Astrocyte (in vitro differentiated cells and primary cell): ENCODE results near the gene NBL1. TPM values are rescaled to one million over a fixed set of nuclear protein-coding genes. Genes with fewer than 3 reads are reported as not detected.

ENCODE experiments used
- DNase-seq: peaks from one replicate; pipeline ENCODE4 v3.0.0-alpha.2; 2010; ENCODE audit warnings: low read depth
- FAIRE-seq: peaks from 2 replicates; lab custom pipeline; 2011; peaks lifted over from hg19 to GRCh38; lab: Jason Lieb, UNC
- H2AFZ ChIP-seq: 2 replicates; pipeline ENCODE4 v1.6.0; 2012; ENCODE audit warnings: low read depth, low read length, inconsistent platforms
- H3K27ac ChIP-seq: 2 replicates; pipeline ENCODE4 v1.5.1; 2011; ENCODE audit warnings: low read depth, low read length, inconsistent platforms
- H3K27me3 ChIP-seq: 2 replicates; pipeline ENCODE4 v1.6.0; 2011; ENCODE audit warnings: low read length, inconsistent platforms; ENCODE audit not compliant: insufficient read depth
- H3K36me3 ChIP-seq: 2 replicates; pipeline ENCODE4 v1.5.1; 2011; ENCODE audit warnings: low read length, inconsistent platforms; ENCODE audit not compliant: insufficient read depth
- H3K4me1 ChIP-seq: 2 replicates; pipeline ENCODE4 v1.5.1; 2011; ENCODE audit warnings: low read length, inconsistent platforms; ENCODE audit not compliant: insufficient read depth
- H3K4me2 ChIP-seq: 2 replicates; pipeline ENCODE4 v1.6.0; 2012; ENCODE audit warnings: low read length, inconsistent platforms
- H3K4me3 ChIP-seq: 2 replicates; pipeline ENCODE4 v1.5.1; 2011; ENCODE audit warnings: low read depth, mild to moderate bottlenecking, low read length, inconsistent platforms; ENCODE audit not compliant: insufficient read depth
- H3K79me2 ChIP-seq: 2 replicates; pipeline ENCODE4 v1.6.0; 2012; ENCODE audit warnings: mild to moderate bottlenecking, low read length, inconsistent platforms; ENCODE audit not compliant: insufficient read depth
- H3K9ac ChIP-seq: 2 replicates; pipeline ENCODE4 v1.6.0; 2012; ENCODE audit warnings: mild to moderate bottlenecking, low read length, inconsistent platforms
- H3K9me3 ChIP-seq: 2 replicates; pipeline ENCODE4 v1.5.1; 2012; ENCODE audit warnings: low read depth, mild to moderate bottlenecking, low read length, inconsistent platforms; ENCODE audit not compliant: insufficient read depth
- H4K20me1 ChIP-seq: 2 replicates; pipeline ENCODE4 v1.6.0; 2012; ENCODE audit warnings: low read length, inconsistent platforms; ENCODE audit not compliant: insufficient read depth
- H3K27ac Mint-ChIP-seq: one replicate; pipeline ENCODE4 v1.8.0; 2021; ENCODE audit warnings: mild to moderate bottlenecking, mixed read lengths; ENCODE audit not compliant: unreplicated experiment
- H3K27me3 Mint-ChIP-seq: one replicate; pipeline ENCODE4 v1.8.0; 2021; ENCODE audit warnings: low read depth, mixed read lengths; ENCODE audit not compliant: unreplicated experiment
- H3K36me3 Mint-ChIP-seq: one replicate; pipeline ENCODE4 v1.8.0; 2021; ENCODE audit warnings: low read depth, mixed read lengths; ENCODE audit not compliant: unreplicated experiment
- H3K4me1 Mint-ChIP-seq: one replicate; pipeline ENCODE4 v1.8.0; 2021; ENCODE audit warnings: low read depth, mixed read lengths; ENCODE audit not compliant: unreplicated experiment
- H3K4me3 Mint-ChIP-seq: one replicate; pipeline ENCODE4 v1.8.0; 2021; ENCODE audit warnings: mild to moderate bottlenecking, moderate library complexity, mixed read lengths; ENCODE audit not compliant: unreplicated experiment
- H3K9me3 Mint-ChIP-seq: one replicate; pipeline ENCODE4 v1.8.0; 2021; ENCODE audit warnings: mild to moderate bottlenecking, mixed read lengths; ENCODE audit not compliant: unreplicated experiment
- CTCF ChIP-seq: IDR thresholded peaks from 2 replicates; pipeline ENCODE4 v1.5.1; 2011; ENCODE audit warnings: low read depth, mild to moderate bottlenecking, inconsistent platforms, low read length, moderate library complexity; ENCODE audit not compliant: insufficient read depth
- EZH2 ChIP-seq: IDR thresholded peaks from 2 replicates; pipeline ENCODE4 v1.6.1; 2012; ENCODE audit warnings: mild to moderate bottlenecking, low read length, inconsistent platforms; ENCODE audit not compliant: insufficient read depth
- total RNA-seq: library from RNA; stranded (reverse); gene quantifications from 2 replicates; pipeline ENCODE4 v1.2.1, GENCODE V29; 2021

Gene NBL1
- total RNA-seq, 1 donor from 2014 or later, result 58.3 TPM

- no peak overlapping the region for H2AFZ ChIP-seq
- no peak overlapping the region for H3K9ac ChIP-seq
- peaks cover 61% of the 10 kb centered on the region for H4K20me1 ChIP-seq
- H3K36me3 Mint-ChIP-seq, result peaks cover 7% of the 10 kb centered on the region
- TF ChIP-seq EZH2 (no peak), CTCF (no peak)
- FAIRE-seq (no peak), DNase-seq (no peak)
- peaks cover 9% of the 10 kb centered on the region for H3K4me1 Mint-ChIP-seq
- H3K4me3 ChIP-seq, result no peak overlapping the region
- no peak overlapping the region for H3K27ac ChIP-seq
- H3K4me1 ChIP-seq, result no peaks in the 10 kb centered on the region
- peaks cover 4% of the 10 kb centered on the region for H3K36me3 ChIP-seq
- H3K4me3 Mint-ChIP-seq, result no peak overlapping the region
- no peaks in the 10 kb centered on the region for H3K9me3 ChIP-seq
- H3K27me3 Mint-ChIP-seq, result no peaks in the 10 kb centered on the region
- peaks cover 60% of the 10 kb centered on the region for H3K79me2 ChIP-seq
- H3K4me2 ChIP-seq, result no peak overlapping the region
- H3K27me3 ChIP-seq, result no peaks in the 10 kb centered on the region
- H3K9me3 Mint-ChIP-seq, result no peaks in the 10 kb centered on the region
- no peak overlapping the region for H3K27ac Mint-ChIP-seq
Observed at GRCh38 chr1:19613171-19613703, 30.9 kb upstream of the NBL1 start.

GRCh38 chr1:19615438-19615837 lies 28.7 kb upstream of the NBL1 start:
- H3K27ac Mint-ChIP-seq, result no peak overlapping the region
- peaks cover 62% of the 10 kb centered on the region for H3K79me2 ChIP-seq

More at GRCh38 chr1:19615438-19615837, 28.7 kb upstream of the NBL1 start:
- Histone ChIP-seq H2AFZ (no peak overlapping the region), H3K4me3 (no peak overlapping the region), H3K9ac (no peak overlapping the region), H3K4me2 (no peak overlapping the region), H3K36me3 (peaks cover 4% of the 10 kb centered on the region), H3K27ac (no peak overlapping the region), H3K27me3 (no peaks in the 10 kb centered on the region), H3K4me1 (no peaks in the 10 kb centered on the region), H4K20me1 (peaks cover 67% of the 10 kb centered on the region), H3K9me3 (no peaks in the 10 kb centered on the region)
- H3K4me1 Mint-ChIP-seq, result peaks cover 13% of the 10 kb centered on the region
- H3K9me3 Mint-ChIP-seq, result no peaks in the 10 kb centered on the region
- TF ChIP-seq CTCF (no peak), EZH2 (no peak)
- H3K27me3 Mint-ChIP-seq, result no peaks in the 10 kb centered on the region
- no peak overlapping the region for H3K4me3 Mint-ChIP-seq
- DNase-seq (no peak), FAIRE-seq (no peak)
- H3K36me3 Mint-ChIP-seq, result peaks cover 7% of the 10 kb centered on the region
